Activated T-helper 9 cell treated with anti-CD3 and anti-CD28 coated beads, Interleukin-2, amount 50 U/mL, for 16 hours (primary cell): ENCODE results near the gene CLDN22.
"Not testable (repeated sequence)": the region's sequence is repeated elsewhere in the genome, so short reads cannot be mapped to it uniquely, and the experiment has no call there.

Experiments
- DNase-seq: peaks from one replicate; pipeline ENCODE4 v3.0.0-alpha.2; 2020; ENCODE audit warnings: low read depth

CLDN22 gene

DNA sequence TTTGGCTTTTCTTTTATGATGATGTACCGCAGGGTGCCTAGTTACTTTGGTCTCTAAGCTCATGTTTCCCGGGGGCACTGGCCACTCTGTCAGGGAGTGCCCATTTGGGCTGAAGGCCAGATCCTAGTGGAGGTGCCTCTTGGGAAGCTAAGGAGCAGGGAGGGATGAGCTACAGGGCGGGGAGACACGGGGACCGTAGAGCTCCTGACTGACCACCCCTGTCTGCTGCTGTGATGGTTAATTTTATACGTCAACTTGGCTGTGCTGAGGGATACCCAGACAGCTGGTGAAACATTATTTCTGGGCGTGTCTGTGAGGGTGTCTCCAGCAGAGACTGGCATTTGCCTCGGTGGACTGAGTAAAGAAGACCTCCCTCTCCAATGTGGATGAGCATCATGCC, 27.1 kb upstream of the CLDN22 start:
- no peak for DNase-seq

DNA sequence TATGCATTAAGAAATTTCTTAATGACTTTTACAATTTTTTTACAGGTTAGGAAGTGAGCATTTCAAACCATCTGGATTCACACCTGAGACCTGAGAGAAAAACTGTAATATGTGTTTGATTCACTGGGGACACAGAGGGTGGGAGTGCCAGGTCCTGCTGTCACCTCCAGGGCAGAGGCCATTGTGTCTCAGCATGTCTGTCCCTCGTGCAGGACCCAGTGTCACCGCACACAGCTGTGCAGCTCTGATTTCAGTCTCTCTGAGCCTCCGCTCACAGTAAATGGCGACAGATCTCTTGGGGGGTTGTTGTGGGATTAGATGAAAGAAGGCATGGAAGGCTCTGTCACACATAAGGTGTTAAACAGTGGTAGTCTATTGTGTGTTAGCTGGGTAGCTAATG, 25.2 kb upstream of the CLDN22 start:
- no peak for DNase-seq

DNA sequence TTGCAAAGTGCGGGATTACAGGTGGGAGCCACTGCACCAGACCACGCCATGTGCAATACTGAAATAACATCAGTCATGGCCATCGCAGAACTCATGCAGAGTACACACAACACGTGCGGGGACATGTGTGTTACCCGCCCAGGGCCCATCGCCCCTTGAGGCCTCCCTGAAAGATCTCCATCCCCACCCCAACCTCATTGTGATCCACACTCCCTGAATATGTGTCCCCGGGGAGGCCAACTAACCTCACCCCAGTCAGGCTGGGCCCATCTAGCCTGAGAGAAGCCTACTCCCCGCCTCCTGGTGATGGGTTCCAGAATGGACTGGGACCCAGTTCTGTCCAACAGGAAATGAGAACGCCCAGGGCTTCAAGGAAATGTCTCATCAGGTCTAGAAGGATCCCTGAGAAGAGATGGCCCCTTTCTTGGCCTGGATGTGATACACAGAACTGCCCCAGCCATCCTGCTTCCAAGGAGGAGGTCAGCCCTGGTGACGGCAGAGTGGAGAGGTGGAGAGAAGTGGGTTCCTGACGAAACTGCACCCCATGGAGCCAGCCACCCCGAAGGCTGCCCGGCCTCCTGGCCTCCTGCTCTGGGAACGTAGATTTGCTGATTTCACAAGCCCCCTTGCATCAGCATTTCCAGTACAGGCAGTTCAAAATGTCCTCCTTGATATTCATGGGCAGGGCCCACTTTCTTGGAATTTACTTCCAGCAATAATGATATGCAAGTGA, 24.6 kb upstream of the CLDN22 start:
- DNase-seq: no peak

DNA sequence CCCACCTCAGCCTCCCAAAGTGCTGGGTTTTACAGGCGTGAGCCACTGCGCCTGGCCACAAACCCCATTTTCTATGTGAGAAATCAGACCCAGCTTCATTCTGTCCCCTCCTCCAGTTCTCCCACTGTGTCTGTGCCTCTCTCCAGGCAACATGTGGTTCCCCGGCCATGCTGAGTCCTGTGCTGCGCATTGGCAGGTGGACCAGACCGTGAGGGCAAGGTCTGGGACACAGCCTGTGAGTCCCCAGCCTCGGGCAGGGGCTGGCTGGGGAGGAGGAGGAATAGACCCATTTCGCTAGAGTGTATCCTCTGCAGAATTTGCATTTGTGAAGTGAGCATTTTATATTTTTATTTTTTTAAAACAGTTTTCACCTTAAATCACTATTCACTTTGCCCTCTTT, 23.7 kb upstream of the CLDN22 start:
- no peak for DNase-seq

DNA sequence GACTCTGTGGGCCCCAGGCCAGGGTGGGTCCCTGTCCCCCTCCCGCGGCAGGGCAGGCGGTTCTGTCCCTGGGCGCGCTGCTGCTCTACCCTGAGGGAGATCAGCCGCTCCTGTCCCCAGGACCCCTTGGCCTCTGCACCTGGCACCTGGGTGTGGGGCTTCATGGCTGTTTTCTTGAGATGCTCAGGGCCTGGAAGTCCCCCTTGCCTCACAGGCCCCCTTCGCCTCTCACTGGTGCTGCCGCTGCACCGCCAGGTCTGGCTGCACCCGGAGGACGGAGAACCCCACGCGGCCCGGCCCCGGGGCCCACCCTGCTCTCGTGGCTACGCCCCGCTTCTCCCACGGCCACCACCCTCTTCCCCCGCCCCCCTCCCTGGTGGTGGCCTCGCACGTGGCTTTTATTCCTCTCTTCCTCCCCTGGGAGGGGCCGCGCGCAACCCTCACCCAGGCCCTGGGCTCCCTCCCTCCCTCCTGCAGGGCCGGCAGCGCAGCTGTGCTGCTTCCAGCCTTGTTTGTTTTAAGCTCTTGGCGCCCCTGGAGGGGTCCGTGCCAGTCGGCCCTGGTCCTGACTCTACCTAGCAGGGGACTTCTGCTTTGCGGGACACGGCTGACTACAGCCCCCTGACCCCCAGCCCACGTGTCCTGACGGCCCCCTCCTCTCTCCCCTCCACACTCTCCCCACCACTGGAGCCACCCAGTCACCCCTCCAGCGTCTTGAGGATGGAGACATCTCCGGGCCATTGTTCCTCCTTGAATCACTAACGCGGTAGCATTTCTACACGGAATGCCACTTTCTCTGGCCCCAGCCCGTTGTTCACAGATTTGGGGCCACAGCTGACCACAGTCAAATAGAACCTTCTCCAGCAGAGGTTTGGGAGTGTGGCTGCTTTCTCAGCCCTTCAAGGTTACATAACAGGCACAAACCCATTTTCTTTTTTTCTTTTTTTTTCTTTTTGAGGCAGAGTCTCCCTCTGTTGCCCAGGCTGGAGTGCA, 22.8 kb upstream of the CLDN22 start:
- no peak for DNase-seq

DNA sequence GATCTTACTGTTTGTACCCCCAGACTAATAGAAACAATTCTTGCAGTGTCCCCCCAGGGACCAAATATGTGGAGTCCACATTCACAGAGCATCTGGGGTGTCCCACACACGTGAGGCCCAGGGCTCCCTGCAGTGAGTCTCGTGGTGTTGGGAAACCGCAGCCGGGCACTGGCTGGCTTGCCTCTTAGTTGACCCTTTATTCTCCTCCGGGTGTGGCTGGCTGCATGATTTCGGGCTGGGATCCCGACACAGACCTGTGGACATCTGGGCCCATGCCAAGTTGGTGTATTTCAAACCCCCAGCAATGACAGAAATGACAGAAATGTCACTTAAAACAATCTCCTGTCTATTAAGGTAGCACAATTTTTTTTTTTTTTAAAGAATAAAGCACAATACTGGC, 17.8 kb upstream of the CLDN22 start:
- DNase-seq: no peak

DNA sequence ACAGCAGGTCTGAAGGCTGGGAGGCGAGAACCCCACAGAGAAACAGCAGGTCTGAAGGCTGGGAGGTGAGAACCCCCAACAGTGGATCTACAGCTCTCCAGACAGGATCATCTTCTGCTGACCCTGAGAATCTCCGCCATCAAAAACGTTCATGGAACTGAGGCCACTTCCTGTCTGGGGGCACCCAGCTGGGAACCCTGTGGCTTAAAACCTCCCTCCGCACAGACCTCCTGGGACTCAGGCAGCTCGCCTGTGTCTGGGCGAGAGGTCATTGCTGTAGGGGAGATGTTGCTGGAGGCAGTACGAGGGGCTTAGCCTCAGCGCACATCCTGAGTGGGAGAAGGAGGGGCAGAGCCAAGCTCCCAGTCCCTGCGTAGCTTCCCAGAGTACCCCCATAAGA, 17.3 kb upstream of the CLDN22 start:
- no peak for DNase-seq

DNA sequence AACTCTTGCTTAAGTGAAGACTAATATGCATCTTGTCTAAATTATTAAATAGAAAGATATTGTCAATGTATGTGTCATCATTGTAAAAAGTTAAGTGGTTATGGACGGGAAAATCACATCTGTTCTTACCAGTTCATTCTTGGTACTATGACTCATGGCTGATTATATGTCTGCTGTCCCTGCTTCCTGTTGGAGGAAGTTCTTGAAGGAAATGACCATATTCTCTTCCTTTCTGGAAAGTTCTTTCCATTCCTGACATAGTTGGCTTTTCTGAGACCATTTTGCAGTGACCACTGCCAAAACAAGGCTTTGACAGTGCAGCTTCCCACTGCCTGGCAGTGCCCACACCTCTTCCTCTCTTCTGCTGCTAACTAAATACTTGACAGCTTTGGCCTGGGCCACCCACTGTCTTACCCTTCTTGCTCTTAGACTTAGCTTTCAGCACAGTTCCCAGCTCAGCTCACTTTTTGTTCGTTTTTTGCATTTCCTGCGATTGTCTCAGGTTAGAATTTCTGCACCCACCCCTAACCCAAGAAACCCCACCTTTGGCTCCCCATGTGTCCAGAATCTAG, 15.4 kb upstream of the CLDN22 start:
- no peak for DNase-seq

DNA sequence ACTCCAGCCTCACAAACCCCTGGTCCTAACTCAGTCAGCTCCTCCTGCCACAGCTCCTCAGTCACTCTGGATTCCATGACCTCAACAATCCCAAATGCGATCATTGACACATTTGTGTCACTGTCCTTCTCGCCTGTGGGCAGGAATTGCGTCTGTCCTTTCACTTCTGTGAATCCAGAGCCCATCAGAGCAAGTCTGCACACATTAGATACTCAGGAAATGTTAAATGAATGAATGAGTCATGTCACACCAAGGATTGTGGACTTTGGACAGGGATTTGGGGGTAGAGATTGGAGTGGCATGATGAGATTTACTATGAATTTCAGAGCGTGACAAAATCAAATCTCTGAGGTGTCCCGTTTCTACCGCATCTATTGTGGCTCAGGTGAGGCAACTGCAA, 13.9 kb upstream of the CLDN22 start:
- DNase-seq: no peak

DNA sequence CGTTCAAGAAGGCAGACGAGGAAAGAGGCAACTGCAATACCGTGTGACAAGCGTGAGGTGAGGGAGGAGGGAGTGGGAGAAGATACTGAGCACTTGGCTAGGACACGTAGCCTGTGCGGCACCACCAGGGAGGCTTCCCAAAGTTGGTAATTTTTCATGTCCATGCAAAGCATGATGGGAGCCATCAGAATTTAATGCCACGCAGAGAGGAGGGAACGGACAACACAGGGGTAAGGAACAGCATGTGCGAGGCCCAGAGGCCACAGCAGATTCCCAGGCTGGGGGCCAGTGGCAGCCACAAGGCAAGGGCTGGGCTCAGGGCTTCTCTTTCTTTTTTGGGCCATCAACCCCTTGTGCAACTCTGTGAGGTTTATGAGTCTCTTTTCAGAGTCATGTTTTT, 13.1 kb upstream of the CLDN22 start:
- DNase-seq: no peak

DNA sequence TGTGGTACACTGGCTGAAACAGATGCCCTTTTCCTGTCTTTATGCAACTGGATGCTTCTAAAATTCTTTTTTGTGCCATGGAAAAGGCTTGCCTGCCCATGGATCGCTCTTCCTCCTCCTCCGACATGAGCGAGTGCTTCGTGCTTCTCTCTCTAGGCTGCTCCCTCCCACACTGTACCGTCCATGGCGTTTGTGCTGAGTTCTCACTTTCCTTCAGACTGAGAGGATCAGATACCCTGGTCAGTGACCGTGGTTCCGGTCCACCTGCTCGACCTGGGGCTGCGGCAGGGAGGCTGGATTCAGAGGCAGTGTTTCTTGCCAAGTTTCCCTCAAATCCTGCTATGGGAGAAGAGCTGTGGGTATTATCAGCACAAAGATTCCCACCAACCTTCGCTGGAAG, 12.4 kb upstream of the CLDN22 start:
- no peak for DNase-seq

DNA sequence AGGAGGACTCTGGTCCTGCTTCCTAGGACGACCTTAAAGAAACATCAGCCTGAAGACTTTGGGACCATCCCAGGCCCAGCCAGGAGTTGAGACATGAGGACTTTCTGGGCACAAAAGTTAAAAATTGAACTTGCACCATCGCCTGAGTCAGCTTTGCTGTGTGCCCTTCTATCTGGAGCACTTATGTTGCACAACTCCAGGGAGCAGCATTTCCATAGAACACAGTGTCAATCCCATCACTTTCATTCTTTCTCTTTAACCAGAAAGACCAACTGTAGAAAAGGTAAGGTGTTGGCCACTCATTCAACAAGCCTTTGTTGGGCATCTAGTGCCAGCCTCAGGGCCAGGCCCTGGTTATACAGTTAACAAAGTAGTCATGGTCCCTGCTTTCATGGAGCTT, 10.8 kb upstream of the CLDN22 start:
- DNase-seq: no peak

DNA sequence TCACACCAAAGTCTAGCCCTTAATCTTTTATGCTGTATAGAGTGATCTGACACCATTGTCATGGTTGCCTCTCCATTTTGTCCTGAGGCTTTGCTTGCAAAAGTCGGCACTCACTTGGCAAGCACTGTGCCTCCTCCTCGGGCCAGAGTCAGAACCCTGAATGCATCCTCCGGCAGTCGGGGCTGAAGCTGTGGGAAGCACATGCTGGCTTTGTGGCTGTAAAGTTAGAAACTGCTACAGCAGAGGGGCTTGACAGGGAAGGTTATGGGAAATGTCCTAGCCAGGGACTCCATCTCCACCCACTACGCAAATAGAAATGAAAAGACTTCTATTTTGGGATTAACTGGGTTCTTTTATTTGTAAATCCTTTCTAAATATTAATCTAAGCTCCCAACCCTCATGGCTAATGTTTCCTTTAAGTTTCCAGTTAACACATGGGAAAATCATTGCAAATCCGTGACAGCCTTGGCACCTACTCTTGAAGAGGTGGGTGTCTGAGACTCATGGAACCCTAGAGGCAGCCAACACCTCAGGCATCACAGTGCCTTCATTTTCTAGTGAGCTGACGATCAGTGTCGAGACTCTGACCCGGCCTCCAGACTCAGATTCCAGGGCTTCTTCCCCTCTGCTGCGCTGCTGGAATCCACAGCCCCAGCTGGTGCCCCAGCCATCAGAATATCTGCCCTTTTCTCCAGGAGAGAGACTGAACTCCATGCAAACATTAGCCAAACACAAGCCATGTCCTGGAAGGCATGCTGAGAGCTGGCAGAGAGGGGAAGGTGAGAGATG, 10.1 kb upstream of the CLDN22 start:
- no peak for DNase-seq

DNA sequence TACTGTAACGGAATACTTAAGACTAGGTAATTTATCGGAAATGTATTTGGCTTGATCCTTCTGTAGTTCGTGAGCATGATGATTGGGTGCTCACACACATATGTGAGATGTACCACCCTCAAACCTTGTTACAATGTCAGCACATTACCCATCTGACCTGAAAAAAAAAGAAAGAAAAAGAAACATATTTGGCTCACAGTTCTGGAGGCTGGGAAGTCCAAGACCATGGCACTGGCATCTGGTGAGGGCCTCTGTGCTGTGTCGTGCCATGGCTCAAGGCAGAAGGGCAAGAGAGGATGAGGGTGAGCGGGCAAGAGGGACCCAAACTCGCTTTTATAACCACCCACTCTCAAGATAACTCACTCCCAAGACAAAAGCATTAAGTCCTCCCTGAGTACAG, 9.2 kb upstream of the CLDN22 start:
- no peak for DNase-seq

DNA sequence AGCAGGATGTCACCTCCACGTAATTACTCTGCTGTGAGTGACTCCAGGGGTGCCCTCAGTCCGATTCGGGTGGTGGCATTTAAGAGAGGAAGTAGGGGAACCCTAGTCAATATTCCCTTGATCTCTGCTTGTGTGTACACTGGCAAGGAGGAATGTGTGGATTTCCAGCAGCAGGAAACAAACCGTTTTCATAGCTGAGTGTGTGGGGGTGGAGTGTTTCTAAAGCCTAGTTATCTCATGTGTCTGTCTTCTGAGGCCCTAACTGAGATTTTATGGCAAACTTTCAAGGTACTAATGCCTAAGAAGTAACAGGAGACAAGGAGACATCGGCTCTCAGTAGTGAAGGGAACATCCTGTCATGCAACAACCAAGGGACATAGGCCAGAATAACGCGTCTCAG, 8.8 kb upstream of the CLDN22 start:
- no peak for DNase-seq

DNA sequence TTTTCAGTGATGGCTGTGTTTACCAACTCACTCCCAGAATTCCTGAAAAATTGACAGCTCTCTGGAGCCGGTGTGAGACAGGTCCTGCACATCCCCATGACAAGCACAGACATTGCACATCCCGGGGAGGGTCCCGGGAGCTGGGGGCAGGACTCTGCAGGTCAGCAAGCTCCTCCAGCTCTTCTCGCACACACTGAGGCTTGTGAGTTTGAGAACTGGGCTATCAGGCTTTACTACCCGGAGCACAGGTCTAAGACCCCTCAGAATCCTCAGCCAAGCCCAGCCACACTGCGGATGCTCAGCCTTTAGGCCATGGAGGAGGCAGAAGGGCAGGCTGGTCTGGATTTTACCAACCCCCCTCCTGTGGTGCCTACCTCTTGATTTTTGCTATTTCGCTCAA, 7.8 kb upstream of the CLDN22 start:
- no peak for DNase-seq

DNA sequence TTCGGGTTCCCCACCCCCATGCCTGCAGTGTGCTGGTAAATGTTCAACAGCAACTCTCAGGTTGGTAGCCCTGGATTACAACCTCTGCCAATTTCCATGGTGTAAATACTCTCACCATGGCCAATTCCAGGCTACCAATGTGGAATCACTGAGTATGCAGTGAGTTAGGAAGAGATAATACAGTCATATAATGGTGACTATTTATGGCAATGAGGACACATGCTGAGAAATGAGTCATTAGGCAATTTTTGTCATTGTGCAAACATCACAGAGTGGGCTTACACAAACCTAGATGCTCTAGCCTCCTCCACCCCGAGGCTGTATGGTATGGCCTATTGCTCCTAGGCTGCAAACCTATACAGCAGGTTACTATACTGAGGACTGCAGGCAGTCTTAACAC, 6.8 kb upstream of the CLDN22 start:
- DNase-seq: no peak

DNA sequence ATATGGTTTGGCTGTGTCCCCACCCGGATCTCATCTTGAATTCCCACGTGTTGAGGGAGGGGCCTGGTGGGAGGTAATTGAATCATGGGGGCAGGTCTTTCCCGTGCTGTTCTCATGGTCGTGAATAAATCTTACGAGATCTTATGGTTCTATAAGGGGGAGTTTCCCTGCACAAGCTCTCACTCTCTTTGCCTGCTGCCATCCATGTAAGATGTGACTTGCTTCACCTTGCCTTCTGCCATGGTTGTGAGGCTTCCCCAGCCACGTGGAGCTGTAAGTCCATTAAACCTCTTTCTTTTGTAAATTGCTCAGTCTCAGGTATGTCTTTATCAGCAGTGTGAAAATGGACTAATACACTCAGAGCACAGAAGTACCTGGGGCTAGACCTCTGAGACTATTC, 6.3 kb upstream of the CLDN22 start:
- DNase-seq: not testable (repeated sequence)

DNA sequence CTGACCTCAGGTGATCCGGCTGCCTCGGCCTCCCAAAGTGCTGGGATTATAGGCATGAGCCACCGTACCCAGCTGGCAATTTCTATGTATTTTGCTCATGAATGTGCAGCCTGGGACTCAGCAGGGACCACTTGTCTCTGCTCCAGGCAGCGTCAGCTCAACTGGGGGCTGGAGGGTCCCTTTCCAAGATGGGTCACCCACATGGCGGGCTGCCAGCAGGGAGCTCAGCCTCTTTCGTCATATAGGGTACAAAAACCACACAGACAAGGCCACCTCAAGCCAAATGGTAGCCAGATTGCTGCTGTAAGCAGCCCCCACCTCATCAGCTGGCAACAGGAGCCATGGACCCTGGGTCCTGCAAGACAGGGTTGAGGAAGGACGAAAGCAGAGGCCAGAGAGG, 4.5 kb upstream of the CLDN22 start:
- no peak for DNase-seq

DNA sequence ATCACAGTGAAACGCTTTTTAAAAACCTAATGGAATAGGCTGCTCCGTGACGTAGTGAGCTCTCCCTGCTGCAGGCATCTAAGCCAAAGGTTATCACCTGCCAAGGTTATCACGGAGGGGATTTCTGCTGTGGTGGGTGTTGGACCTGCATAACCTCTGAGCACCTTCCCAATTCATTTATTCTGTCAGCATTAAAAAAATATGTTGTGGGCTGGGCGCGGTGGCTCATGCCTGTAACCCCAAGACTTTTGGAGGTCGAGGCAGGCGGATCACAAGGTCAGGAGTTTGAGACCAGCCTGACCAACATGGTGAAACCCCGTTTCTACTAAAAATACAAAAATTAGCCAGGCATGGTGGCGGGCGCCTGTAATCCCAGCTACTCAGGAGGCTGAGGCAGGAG, 4.0 kb upstream of the CLDN22 start:
- DNase-seq: not testable (repeated sequence)

DNA sequence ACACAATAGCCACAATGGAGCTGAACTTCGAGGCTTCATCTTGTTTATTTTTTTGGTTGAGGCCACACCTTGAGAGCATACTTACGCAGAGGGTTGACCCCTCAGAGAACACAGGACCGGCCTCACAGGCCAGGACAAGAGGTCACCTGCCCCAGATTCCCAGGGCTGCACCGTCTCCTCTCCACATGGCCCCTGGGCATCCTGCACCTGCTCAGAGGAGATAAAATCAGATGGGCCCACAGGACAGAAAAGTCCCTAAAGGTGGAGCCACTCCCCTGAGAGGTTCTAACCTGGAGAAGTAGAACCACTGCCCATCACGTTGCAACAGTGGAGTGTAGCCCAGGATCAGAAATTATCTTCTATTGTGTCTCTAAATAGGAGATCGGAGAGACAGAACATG, 3.2 kb upstream of the CLDN22 start:
- DNase-seq: no peak

DNA sequence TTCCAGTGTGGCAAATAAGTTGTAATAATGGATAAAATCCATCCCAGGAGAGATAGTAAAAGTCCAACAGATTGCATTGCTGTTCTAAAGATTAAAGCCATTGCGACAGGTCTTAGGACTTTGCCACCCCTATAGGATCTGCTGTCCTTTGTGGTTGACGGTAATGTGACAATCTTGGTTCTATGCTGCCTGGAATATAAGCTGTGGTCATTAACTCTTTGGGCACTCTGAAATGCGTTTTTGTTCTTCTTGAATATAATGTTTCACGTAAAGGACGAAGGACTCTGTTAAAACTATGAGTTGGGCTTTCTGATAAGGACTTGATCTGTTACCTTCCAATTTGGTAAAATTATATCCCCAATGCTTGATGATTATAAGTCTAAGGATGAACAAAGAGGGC, 2.2 kb upstream of the CLDN22 start, which contains the start of gene CLDN24:
TSS of gene CLDN24 (minus strand) at position 101 of the 400 bp plus-strand sequence. CDS start at position 101, 0 bp downstream.
- no peak for DNase-seq
